OCI-LY7 (cell line): ENCODE measurements around the gene UROS.

Experiments used
- CTCF ChIP-seq: fragments of 200-600 bp; sonication (generic); conservative IDR thresholded peaks from 2 replicates; pipeline ENCODE4 v1.5.1; 2014; ENCODE audit warnings: mild to moderate bottlenecking, antibody characterized with exemption, low read length, moderate library complexity, mixed read lengths
- EZH2phosphoT487 ChIP-seq: fragments of 200-600 bp; sonication (generic); IDR thresholded peaks from 2 replicates; pipeline ENCODE4 v1.6.1; 2018; ENCODE audit warnings: low read depth, borderline replicate concordance, mild to moderate bottlenecking, mixed run types, antibody characterized with exemption, low read length, moderate library complexity, mixed read lengths

- TF ChIP-seq CTCF (no peak), EZH2phosphoT487 (no peak)
Measured at GRCh38 chr10:125865120-125865519, 42.1 kb upstream of the UROS start.
